Measurements from ENCODE around the gene GMDS.

DNA sequence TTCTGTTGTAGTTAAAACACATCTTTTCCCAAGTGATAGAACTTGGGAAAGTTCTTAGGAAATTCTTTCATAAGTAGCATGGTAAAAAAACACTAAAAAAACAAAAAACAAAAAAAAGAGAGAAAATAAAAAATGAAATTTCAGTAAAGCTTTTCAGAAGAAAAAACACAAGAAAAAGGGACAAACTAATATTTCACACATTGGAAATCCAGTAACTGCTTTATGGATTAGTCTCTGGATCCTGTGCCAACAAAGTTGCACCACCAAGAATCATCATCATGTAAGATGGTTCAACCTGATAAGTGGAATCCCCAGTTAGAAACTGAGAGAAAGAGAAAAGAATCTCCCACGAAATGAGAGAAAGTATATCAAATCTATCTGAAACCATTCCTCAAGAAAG lies 144.2 kb downstream of the GMDS start:
- no peak for TF ChIP-seq POLR2A (IDR thresholded peaks at IDR 0.05; ENCODE audit: low read depth, low read length)
- no peak for TF ChIP-seq TAF1 (IDR thresholded peaks at IDR 0.05; ENCODE audit: borderline replicate concordance, low read depth, low read length)

All from GM12892 (cell line).